ENCODE results near the gene DNASE2. TPM values are rescaled to one million over a fixed set of nuclear protein-coding genes. Genes with fewer than 3 reads are reported as not detected.

DNASE2 gene
- total and polyA plus RNA-seq, 2 of the 8 experiments (the other 6 are each of a cell fraction or from before 2014, with no cell fraction given), result 33.2 to 48.2 TPM

DNA sequence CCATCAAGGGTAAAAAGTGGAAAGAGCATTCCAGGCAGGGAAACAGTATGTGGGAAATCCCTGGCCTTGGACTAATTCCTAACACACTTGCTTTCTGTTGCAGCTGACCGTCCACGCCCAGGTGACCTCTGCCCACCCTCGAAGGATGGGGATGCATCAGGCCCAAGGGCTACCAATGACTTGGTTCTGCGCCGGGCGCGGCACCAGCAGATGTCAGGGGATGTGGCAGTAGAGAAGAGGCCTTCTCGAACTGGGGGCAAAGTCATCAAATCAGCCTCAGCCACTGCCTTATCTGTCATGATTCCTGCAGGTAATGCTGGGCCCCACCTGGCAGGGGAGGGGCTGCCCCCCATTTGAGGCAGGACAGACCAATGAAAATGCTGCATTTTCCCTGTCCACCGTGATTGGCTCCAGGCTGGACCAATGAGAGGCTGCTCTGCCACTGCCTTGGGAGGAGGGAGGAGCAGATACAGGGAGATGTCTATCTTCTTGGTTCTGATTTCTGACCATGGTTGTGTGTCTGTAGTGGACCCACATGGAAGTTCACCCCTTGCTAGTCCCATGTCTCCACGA is 12.6 kb downstream of the DNASE2 start:
- Histone ChIP-seq H3K79me2 (ENCODE audit: control insufficient read depth in 1 of 2, insufficient read depth in 2 of 2, low read length in 2 of 2) (no peaks in the 10 kb centered on the region), H3K9ac (replicated peaks in 1 of 4; ENCODE audit: extremely low read depth in 1 of 4, low read depth in 3 of 4, low read length in 3 of 4) (no peak overlapping the region), H3K27ac (ENCODE audit: low read depth, low read length) (no peak overlapping the region), H3K36me3 (ENCODE audit: control insufficient read depth in 2 of 4, insufficient read depth in 4 of 4, low read length in 3 of 4) (peaks cover 0 to 17% (median 9%) of the 10 kb centered on the region in 4 experiments; a peak in 6 of 8 replicates), H3K79me1 (ENCODE audit: low read depth, low read length) (no peaks in the 10 kb centered on the region), H3K4me1 (replicated peaks in 1 of 4; ENCODE audit: control insufficient read depth in 3 of 4, insufficient read depth in 4 of 4, low read length in 3 of 4) (peaks cover 3 to 17% (median 14%) of the 10 kb centered on the region in 4 experiments), H3K56ac (replicated peaks; ENCODE audit: insufficient read length, low read depth, low read length) (no peak overlapping the region), H3K4me2 (ENCODE audit: insufficient read depth in 1 of 2, low read depth in 2 of 2, low read length in 2 of 2) (no peak overlapping the region), H3K18ac (ENCODE audit: extremely low read depth, low read length) (no peak overlapping the region), H3K27me3 (replicated peaks in 1 of 4; ENCODE audit: control insufficient read depth in 3 of 4, extremely low read depth in 1 of 4, insufficient read depth in 3 of 4, low read length in 3 of 4) (no peaks in the 10 kb centered on the region), H2BK12ac (ENCODE audit: low read depth, low read length) (no peak overlapping the region), H3K9me3 (ENCODE audit: insufficient read depth in 2 of 2, low read depth in 1 of 2, low read length in 1 of 2) (peaks cover 0 to 5% of the 10 kb centered on the region in 2 experiments; a peak in 1 of 4 replicates), H3K23me2 (ENCODE audit: low read depth, low read length) (peaks cover 8% of the 10 kb centered on the region; the same call in 1 of the 2 replicates), H2AFZ (ENCODE audit: low read length) (no peak overlapping the region), H3K4ac (replicated peaks; ENCODE audit: insufficient read length, low read depth, low read length) (no peak overlapping the region), H3K23ac (ENCODE audit: insufficient read length) (no peak overlapping the region), H4K91ac (replicated peaks; ENCODE audit: insufficient read length, low read length) (no peak overlapping the region), H3K14ac (ENCODE audit: insufficient read length) (no peak overlapping the region), H2BK120ac (replicated peaks; ENCODE audit: low read depth, low read length) (no peak overlapping the region), H3K4me3 (ENCODE audit: extremely low read depth in 1 of 4, insufficient read depth in 2 of 4, low read depth in 3 of 4, low read length in 4 of 4) (no peak overlapping the region), H2BK20ac (ENCODE audit: low read length) (no peak overlapping the region), H2BK15ac (ENCODE audit: low read length) (no peak overlapping the region), H2AK5ac (ENCODE audit: low read depth, low read length) (no peak overlapping the region), H4K20me1 (replicated peaks in 1 of 2; ENCODE audit: control insufficient read depth in 1 of 2, insufficient read depth in 2 of 2, low read length in 2 of 2) (no peaks in the 10 kb centered on the region), H2BK5ac (ENCODE audit: low read depth, low read length) (no peak overlapping the region), H4K5ac (ENCODE audit: insufficient read length, low read depth, low read length) (no peak overlapping the region), H4K8ac (ENCODE audit: extremely low read depth, insufficient read depth, low read length) (no peak overlapping the region)
- FAIRE-seq (no peak), DNase-seq (ENCODE audit: low read depth in 1 of 2, low spot score in 2 of 2) (peak in 1 of 2 experiments; percentile 76)
- TF ChIP-seq SP2 (IDR thresholded peaks at IDR 0.05; ENCODE audit: low read length) (peak; percentile 40; the same call in 1 of the 2 replicates), YY1 (IDR thresholded peaks at IDR 0.05; ENCODE audit: low read depth, low read length) (no peak), SP1 (IDR thresholded peaks at IDR 0.05; ENCODE audit: low read depth, low read length) (peak; percentile 91), CHD2 (IDR thresholded peaks at IDR 0.05; ENCODE audit: low read length) (peak; percentile 79)
- WGBS, 2 experiments (ENCODE audit: extremely low coverage in 1 of 2, insufficient coverage in 1 of 2, insufficient read length in 1 of 2, insufficient replicate concordance in 2 of 2, low coverage in 1 of 2, low lambda C conversion rate in 2 of 2, missing lambda C conversion rate in 1 of 2), result 92% methylated on average over 10 of the region's 10 CpGs; no CpG with 5 or more reads in 1 of the 2 experiments
- ChIA-PET POLR2A (ENCODE audit: partially characterized antibody) (interaction anchor here (0.8 to 1.8 kb wide), 4 partner anchors 12 to 54 kb away, joined by 3 to 7 read pairs (median 4); partner anchors contain the start of genes DNASE2 and GCDH), CTCF (ENCODE audit: partially characterized antibody) (interaction anchor here (0.9 kb wide), 1 partner anchor 243 kb away, joined by 3 read pairs; no protein-coding TSS in a partner anchor)

All from H1 (cell line).